Chondrocyte (in vitro differentiated cells): ENCODE results near the gene KLK12. TPM values are rescaled to one million over a fixed set of nuclear protein-coding genes. Genes with fewer than 3 reads are reported as not detected.

Source experiments
- DNase-seq: peaks from one replicate; pipeline ENCODE4 v3.0.0; 2021; ENCODE audit warnings: mixed read lengths, low spot score
- H3K27ac Mint-ChIP-seq: one replicate; pipeline ENCODE4 v1.8.0; 2021; ENCODE audit warnings: mild to moderate bottlenecking, moderate library complexity, mixed read lengths; ENCODE audit not compliant: unreplicated experiment
- H3K27me3 Mint-ChIP-seq: 2 replicates; pipeline ENCODE4 v1.8.0; 2021; ENCODE audit warnings: low read depth, mixed read lengths
- H3K36me3 Mint-ChIP-seq: 2 replicates; pipeline ENCODE4 v1.8.0; 2021; ENCODE audit warnings: low read depth, mixed read lengths
- H3K4me1 Mint-ChIP-seq: 2 replicates; pipeline ENCODE4 v1.8.0; 2021; ENCODE audit warnings: low read depth, mild to moderate bottlenecking, mixed read lengths
- H3K4me3 Mint-ChIP-seq: one replicate; pipeline ENCODE4 v1.8.0; 2021; ENCODE audit warnings: mild to moderate bottlenecking, moderate library complexity, mixed read lengths; ENCODE audit not compliant: unreplicated experiment
- H3K9me3 Mint-ChIP-seq: 2 replicates; pipeline ENCODE4 v1.8.0; 2021; ENCODE audit warnings: low read depth, mixed read lengths
- total RNA-seq: library from RNA; stranded (reverse); gene quantifications from 3 replicates; pipeline ENCODE4 v1.2.1, GENCODE V29; 2021
- TF ChIP-seq, protein P1 (sequence below): fragments of 200-600 bp; sonication (generic); IDR thresholded peaks from 2 replicates; pipeline ENCODE4 v1.5.0; 2021; ENCODE audit warnings: antibody characterized with exemption, mild to moderate bottlenecking, moderate library complexity

The KLK12 gene
- total RNA-seq, 1 donor from 2014 or later, result not detected

DNA sequence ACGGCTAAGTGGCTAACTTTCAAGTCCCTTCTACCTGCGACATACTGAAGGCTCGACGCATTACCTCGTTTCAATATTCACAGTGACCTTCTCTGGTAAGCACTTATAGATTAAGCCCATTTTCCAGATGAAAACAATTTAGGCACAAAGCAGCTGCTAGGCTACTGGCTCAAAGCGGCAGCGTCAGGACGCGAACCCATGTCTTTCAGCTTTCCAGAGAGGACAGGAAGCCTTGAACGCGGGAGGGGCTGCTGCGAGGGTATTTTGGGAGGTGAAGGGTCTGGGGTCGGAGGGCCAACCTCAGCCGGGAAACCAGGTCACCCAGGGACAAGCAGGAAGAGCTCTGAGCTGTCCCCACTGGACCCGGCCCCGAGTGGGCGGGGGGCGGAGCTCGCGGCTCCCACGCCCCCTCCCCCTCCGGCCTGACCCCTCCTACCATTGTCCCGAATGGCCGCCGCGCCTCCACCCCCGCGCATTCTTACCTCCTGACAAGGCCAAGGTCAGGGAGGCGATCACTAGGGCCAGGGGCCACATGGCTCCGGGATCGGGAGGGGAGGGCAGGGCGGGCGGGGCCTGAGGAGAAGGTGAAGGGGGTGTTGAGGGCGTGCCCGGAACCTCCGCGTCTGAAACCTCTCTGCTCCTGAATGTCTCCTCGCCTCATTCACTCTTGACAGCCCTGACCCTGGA, 29.9 kb upstream of the KLK12 start, which contains the start of gene KLK13:
Gene KLK13 (minus strand): TSS at position 559 of the 687 bp plus-strand sequence. CDS start 25 bp downstream, at position 534.
- no peak for DNase-seq
- peaks cover 1% of the 10 kb centered on the region for H3K36me3 Mint-ChIP-seq
- peaks cover 11% of the 10 kb centered on the region for H3K9me3 Mint-ChIP-seq
- H3K27ac Mint-ChIP-seq, result no peak within 1 kb of the TSS
- peaks cover 2% of the 10 kb centered on the region for H3K4me1 Mint-ChIP-seq
- H3K4me3 Mint-ChIP-seq, result no peak within 1 kb of the TSS
- TF ChIP-seq, protein P1, sequence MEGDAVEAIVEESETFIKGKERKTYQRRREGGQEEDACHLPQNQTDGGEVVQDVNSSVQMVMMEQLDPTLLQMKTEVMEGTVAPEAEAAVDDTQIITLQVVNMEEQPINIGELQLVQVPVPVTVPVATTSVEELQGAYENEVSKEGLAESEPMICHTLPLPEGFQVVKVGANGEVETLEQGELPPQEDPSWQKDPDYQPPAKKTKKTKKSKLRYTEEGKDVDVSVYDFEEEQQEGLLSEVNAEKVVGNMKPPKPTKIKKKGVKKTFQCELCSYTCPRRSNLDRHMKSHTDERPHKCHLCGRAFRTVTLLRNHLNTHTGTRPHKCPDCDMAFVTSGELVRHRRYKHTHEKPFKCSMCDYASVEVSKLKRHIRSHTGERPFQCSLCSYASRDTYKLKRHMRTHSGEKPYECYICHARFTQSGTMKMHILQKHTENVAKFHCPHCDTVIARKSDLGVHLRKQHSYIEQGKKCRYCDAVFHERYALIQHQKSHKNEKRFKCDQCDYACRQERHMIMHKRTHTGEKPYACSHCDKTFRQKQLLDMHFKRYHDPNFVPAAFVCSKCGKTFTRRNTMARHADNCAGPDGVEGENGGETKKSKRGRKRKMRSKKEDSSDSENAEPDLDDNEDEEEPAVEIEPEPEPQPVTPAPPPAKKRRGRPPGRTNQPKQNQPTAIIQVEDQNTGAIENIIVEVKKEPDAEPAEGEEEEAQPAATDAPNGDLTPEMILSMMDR, result no peak
- peaks cover 11% of the 10 kb centered on the region for H3K27me3 Mint-ChIP-seq

DNA sequence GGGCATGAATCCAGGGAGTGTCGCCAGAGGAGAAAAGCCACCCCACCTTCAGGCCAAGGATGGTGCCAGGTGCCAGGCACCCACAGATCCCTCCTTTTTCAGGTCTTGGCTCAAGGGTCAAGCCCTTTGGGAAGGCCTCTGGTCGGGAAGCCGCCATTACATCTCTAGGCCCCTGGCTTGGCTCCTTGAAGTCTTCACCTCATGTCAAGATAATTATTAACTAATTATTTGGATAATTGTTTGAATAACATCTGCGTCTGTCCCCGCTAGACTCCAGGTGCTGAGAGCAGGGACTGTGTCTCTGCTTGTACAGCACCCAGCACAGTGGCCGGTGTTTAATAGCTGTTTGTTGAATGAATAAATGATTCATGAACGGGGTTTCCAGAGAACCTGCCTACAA, 28.9 kb upstream of the KLK12 start:
- H3K36me3 Mint-ChIP-seq, result peaks cover 1% of the 10 kb centered on the region
- H3K27me3 Mint-ChIP-seq, result peaks cover 14% of the 10 kb centered on the region
- no peak overlapping the region for H3K4me3 Mint-ChIP-seq
- no peak for DNase-seq
- H3K9me3 Mint-ChIP-seq, result peaks cover 11% of the 10 kb centered on the region
- TF ChIP-seq, protein P1, result no peak
- H3K4me1 Mint-ChIP-seq, result peaks cover 2% of the 10 kb centered on the region
- H3K27ac Mint-ChIP-seq, result no peak overlapping the region

DNA sequence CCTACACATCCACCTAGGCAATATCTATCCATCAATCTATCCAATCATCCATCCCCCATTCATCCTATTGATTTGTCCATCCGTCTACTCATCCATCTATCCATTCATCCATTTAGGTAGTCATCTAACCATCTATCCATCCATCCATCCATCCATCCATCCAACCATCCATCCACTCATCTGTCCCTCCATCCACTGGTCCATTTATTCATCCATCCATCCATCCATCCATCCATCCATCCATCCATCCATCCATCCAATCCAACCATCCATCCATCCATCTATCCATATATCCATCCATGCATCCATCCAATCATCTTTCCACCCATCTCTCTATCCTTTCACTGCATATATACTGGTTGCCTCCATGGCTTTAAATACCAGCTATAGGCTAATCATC, 26.2 kb upstream of the KLK12 start:
- DNase-seq, result no peak
- TF ChIP-seq, protein P1, result no peak
- Mint-ChIP-seq H3K27me3 (peaks cover 15% of the 10 kb centered on the region), H3K36me3 (no peaks in the 10 kb centered on the region), H3K4me1 (peaks cover 2% of the 10 kb centered on the region), H3K4me3 (no peak overlapping the region), H3K27ac (no peak overlapping the region), H3K9me3 (peaks cover 7% of the 10 kb centered on the region)

DNA sequence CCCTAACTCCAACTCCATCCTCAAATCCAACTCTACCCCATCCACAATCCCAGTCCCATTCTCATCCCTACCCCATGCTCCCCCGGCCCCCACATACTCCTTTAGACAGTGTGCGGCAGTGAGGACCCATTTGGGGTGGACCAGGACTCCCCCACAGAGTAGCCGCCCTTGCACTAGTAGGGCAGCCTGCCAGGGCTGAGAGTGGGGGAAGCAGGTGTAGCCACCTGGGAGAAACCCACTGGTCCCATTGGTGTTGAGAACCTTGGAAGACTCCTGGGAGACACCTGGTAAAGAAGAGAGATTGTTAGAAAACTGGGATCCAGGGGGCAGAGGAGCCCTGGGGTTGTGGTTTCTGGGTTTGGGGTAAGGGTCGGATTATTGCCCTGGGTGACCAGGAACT, 25.5 kb upstream of the KLK12 start:
- H3K27me3 Mint-ChIP-seq, result peaks cover 13% of the 10 kb centered on the region
- peaks cover 2% of the 10 kb centered on the region for H3K4me1 Mint-ChIP-seq
- H3K9me3 Mint-ChIP-seq, result peaks cover 7% of the 10 kb centered on the region
- no peak overlapping the region for H3K27ac Mint-ChIP-seq
- no peaks in the 10 kb centered on the region for H3K36me3 Mint-ChIP-seq
- TF ChIP-seq, protein P1, result no peak
- DNase-seq, result no peak
- no peak overlapping the region for H3K4me3 Mint-ChIP-seq

DNA sequence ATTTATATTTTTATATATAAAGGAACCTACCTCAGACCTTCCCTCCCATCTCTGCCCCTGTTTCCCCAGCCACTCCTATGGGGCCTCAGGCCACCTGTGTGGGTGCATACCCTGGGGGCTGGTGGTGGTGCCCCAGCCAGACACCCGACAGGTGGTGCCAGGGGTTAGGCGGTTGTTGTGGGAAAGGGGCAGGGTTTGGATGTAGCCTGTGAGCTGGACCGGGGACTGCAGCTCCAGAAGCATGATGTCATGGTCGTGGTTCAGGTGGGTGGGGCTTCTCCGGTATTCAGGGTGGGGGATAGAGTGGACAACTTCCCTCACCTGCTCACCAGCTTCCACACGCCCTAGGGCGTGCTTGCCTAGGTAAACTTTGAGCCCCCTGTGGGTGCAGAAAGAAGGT, 24.9 kb upstream of the KLK12 start:
- H3K4me3 Mint-ChIP-seq, result no peak overlapping the region
- peaks cover 7% of the 10 kb centered on the region for H3K9me3 Mint-ChIP-seq
- no peaks in the 10 kb centered on the region for H3K4me1 Mint-ChIP-seq
- TF ChIP-seq, protein P1, result no peak
- DNase-seq, result no peak
- H3K27me3 Mint-ChIP-seq, result peaks cover 11% of the 10 kb centered on the region
- no peak overlapping the region for H3K27ac Mint-ChIP-seq
- no peaks in the 10 kb centered on the region for H3K36me3 Mint-ChIP-seq
